Ascending aorta (tissue), 2 donors: ENCODE results near the gene ZNF333. TPM values are rescaled to one million over a fixed set of nuclear protein-coding genes. Genes with fewer than 3 reads are reported as not detected.
A peak's percentile ranks its signal among the peaks of the same experiment; 100 is the strongest.
"Not testable (repeated sequence)": the region's sequence is repeated elsewhere in the genome, so short reads cannot be mapped to it uniquely, and the experiment has no call there.

Experiments
- DNase-seq, 2 donors: peaks; one replicate each; pipeline ENCODE4 v3.0.0-alpha.2; 2019; ENCODE audit warnings: low spot score in 2 of 2
- H3K27ac ChIP-seq, 2 donors: fragments of 200-600 bp; sonication (generic); one replicate each; pipeline ENCODE4 v1.5.1; 2016 to 2017; ENCODE audit warnings: mild to moderate bottlenecking in 1 of 2
- H3K27me3 ChIP-seq: fragments of 200-600 bp; sonication (generic); one replicate; pipeline ENCODE4 v1.5.1; 2017
- H3K36me3 ChIP-seq, 2 donors: fragments of 200-600 bp; sonication (generic); one replicate each; pipeline ENCODE4 v1.5.1; 2016
- H3K4me1 ChIP-seq, 2 donors: fragments of 200-600 bp; sonication (generic); one replicate each; pipeline ENCODE4 v1.5.1; 2016 to 2017; ENCODE audit warnings: mild to moderate bottlenecking in 1 of 2
- H3K4me3 ChIP-seq, 2 donors: fragments of 200-600 bp; sonication (generic); one replicate each; pipeline ENCODE4 v1.5.1; 2016 to 2017; ENCODE audit warnings: mild to moderate bottlenecking in 1 of 2
- H3K9me3 ChIP-seq, 2 donors: fragments of 200-600 bp; sonication (generic); one replicate each; pipeline ENCODE4 v1.5.1; 2016
- CTCF ChIP-seq, 3 experiments: fragments of 200-600 bp in 2 of 3; fragments of 450-650 bp in 1 of 3; sonication (generic) in 2 of 3; IDR thresholded peaks; one replicate each; pipeline ENCODE4 v1.5.1; 2016 to 2019; ENCODE audit warnings: antibody characterized with exemption in 3 of 3, mild to moderate bottlenecking in 1 of 3, moderate library complexity in 1 of 3
- intact Hi-C: fragments of 100-400 bp; cut with DNase I; formaldehyde crosslinking; loops from one replicate; pipeline ENCODE4 v1.15.1; 2023
- total RNA-seq: library from RNA; depleted of rRNA; stranded (reverse); fragments of >200 nt; gene quantifications from one replicate; pipeline ENCODE4 v1.1.0, GENCODE V29; 2016

The ZNF333 gene
- total RNA-seq, 1 donor from 2014 or later: 33.7 TPM

- peak in 1 of 2 donors; percentile 46 for DNase-seq
- Histone ChIP-seq H3K36me3 (no peaks in the 10 kb centered on the region), H3K9me3 (no peaks in the 10 kb centered on the region), H3K27ac (no peak overlapping the region), H3K27me3 (no peaks in the 10 kb centered on the region), H3K4me3 (no peak overlapping the region), H3K4me1 (no peaks in the 10 kb centered on the region)
- TF ChIP-seq CTCF (IDR thresholded peaks at IDR 0.05): no peak
- intact Hi-C loops: no loop called here
Observed at GRCh38 chr19:14779151-14779550, 89.3 kb downstream of the ZNF333 start.

GRCh38 chr19:14780622-14781225, 90.9 kb downstream of the ZNF333 start:
- H3K4me3 ChIP-seq, DNase-seq, H3K9me3 ChIP-seq, intact Hi-C loops, H3K4me1 ChIP-seq, H3K27ac ChIP-seq, H3K27me3 ChIP-seq, H3K36me3 ChIP-seq: not testable (repeated sequence)

- H3K27me3 ChIP-seq, H3K4me1 ChIP-seq, H3K9me3 ChIP-seq, H3K27ac ChIP-seq, H3K4me3 ChIP-seq, intact Hi-C loops, H3K36me3 ChIP-seq, DNase-seq: not testable (repeated sequence)
Observed at GRCh38 chr19:14781713-14782536, 92.1 kb downstream of the ZNF333 start.

- H3K9me3 ChIP-seq: no peaks in the 10 kb centered on the region
- TF ChIP-seq CTCF (IDR thresholded peaks at IDR 0.05): no peak
- intact Hi-C loops: no loop called here
- no peaks in the 10 kb centered on the region for H3K27me3 ChIP-seq
- H3K27ac ChIP-seq: no peak overlapping the region
- H3K36me3 ChIP-seq: no peaks in the 10 kb centered on the region
- no peaks in the 10 kb centered on the region for H3K4me1 ChIP-seq
- H3K4me3 ChIP-seq: no peak overlapping the region
- no peak for DNase-seq
Observed at GRCh38 chr19:14782626-14783409, 93.0 kb downstream of the ZNF333 start.

Other genes with a start within 250 kb of the ZNF333 start
- gene PTGER1, start 214.7 kb upstream of the ZNF333 start, total RNA-seq: 17.1 TPM
- gene GIPC1, start 193.9 kb upstream of the ZNF333 start, total RNA-seq: 123 TPM
- 73.8 TPM for gene DNAJB1, start 171.7 kb upstream of the ZNF333 start, total RNA-seq
- 88.7 TPM for gene TECR, start 160.5 kb upstream of the ZNF333 start, total RNA-seq
- 612 TPM for gene NDUFB7, start 118.0 kb upstream of the ZNF333 start, total RNA-seq
- gene CLEC17A, start 107.0 kb upstream of the ZNF333 start, total RNA-seq: not detected
- not detected for gene ADGRE3, start 15.2 kb upstream of the ZNF333 start, total RNA-seq
- gene ADGRE2, start 88.5 kb downstream of the ZNF333 start, total RNA-seq: 0.21 TPM
- not detected for gene OR7A5, start 145.1 kb downstream of the ZNF333 start, total RNA-seq
- gene OR7C1, start 145.1 kb downstream of the ZNF333 start, total RNA-seq: not detected
- not detected for gene OR7A10, start 158.9 kb downstream of the ZNF333 start, total RNA-seq
- not detected for gene OR7A17, start 196.1 kb downstream of the ZNF333 start, total RNA-seq